ENCODE results near the gene TGFB3.

DNA sequence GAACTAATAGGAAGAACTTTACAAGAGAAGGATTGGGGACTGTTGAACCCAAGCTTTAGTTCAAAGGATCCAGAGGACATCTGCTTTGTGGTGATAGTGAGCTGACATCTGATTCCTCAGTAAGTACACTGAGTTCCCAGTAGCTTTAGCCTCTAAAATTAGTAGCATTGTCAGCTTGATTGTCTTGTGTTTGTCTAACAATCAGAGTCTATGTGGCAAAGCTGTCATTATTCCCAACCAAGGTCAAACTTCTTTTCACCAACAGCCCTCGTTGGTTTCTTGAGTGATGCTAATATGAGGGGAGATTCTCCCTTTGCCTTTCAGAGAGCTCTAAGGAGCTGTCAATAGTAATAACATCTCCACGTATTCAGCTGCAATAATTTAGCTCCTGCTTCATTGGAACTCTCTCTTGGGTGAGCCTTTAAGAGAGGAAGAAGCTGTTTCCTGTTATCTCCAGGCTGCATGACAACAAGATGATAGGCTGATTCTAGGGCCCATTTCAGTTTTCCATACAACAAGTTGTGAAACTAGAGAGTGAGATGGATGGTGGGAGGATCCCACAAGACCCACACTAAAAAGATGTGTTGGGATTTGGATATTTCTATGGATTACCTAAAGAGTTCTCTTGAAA lies 46.7 kb downstream of the TGFB3 start:
- TF ChIP-seq, protein P1, sequence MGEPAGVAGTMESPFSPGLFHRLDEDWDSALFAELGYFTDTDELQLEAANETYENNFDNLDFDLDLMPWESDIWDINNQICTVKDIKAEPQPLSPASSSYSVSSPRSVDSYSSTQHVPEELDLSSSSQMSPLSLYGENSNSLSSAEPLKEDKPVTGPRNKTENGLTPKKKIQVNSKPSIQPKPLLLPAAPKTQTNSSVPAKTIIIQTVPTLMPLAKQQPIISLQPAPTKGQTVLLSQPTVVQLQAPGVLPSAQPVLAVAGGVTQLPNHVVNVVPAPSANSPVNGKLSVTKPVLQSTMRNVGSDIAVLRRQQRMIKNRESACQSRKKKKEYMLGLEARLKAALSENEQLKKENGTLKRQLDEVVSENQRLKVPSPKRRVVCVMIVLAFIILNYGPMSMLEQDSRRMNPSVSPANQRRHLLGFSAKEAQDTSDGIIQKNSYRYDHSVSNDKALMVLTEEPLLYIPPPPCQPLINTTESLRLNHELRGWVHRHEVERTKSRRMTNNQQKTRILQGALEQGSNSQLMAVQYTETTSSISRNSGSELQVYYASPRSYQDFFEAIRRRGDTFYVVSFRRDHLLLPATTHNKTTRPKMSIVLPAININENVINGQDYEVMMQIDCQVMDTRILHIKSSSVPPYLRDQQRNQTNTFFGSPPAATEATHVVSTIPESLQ (CRISPR knock-in tag; conservative IDR thresholded peaks at IDR 0.05) = no peak
- TF ChIP-seq CC2D1A (CRISPR knock-in tag; IDR thresholded peaks at IDR 0.05) (no peak), YEATS2 (CRISPR knock-in tag; IDR thresholded peaks at IDR 0.05; ENCODE audit: borderline replicate concordance) (no peak), ERF (CRISPR knock-in tag; IDR thresholded peaks at IDR 0.05) (no peak), ZFP1 (CRISPR knock-in tag; IDR thresholded peaks at IDR 0.05) (no peak), SIN3A (IDR thresholded peaks at IDR 0.05; ENCODE audit: borderline replicate concordance, low read depth, low read length) (no peak), HNF4G (IDR thresholded peaks at IDR 0.05; ENCODE audit: borderline replicate concordance, low read depth, low read length) (no peak), HNF4G (CRISPR knock-in tag; IDR thresholded peaks at IDR 0.05; ENCODE audit: borderline replicate concordance, low read depth) (no peak), CEBPG (CRISPR knock-in tag; IDR thresholded peaks at IDR 0.05) (no peak)
